T-cell (primary cell): ENCODE measurements around the gene ZKSCAN8. TPM values are rescaled to one million over a fixed set of nuclear protein-coding genes. Genes with fewer than 3 reads are reported as not detected.

ENCODE experiments used
- total RNA-seq, 35 experiments: library from RNA in 6 of 35; stranded (reverse) in 6 of 35; fragments of 120-200 nt in 1 of 35; gene quantifications; one replicate each; pipeline versions ENCODE4 v1.2.1 to v1.2.4 and lab custom pipeline; 2013 to 2026

The ZKSCAN8 gene
- total RNA-seq, 5 donors from 2014 or later (not counting 1 experiment from before 2014, with no cell fraction given), result 23.3 to 35.7 (median 35.0) TPM

Other genes with a start within 250 kb of the ZKSCAN8 start
- gene OR2B2, start 229.5 kb upstream of the ZKSCAN8 start, total RNA-seq, result not detected
- gene OR2B6, start 184.6 kb upstream of the ZKSCAN8 start, total RNA-seq, result not detected
- 1 to 10 TPM in 3 of 5 donors, under 1 TPM in 2; 0.79 to 7.2 (median 1.4) TPM for gene ZNF165, start 61.3 kb upstream of the ZKSCAN8 start, total RNA-seq
- gene ZSCAN16, start 17.3 kb upstream of the ZKSCAN8 start, total RNA-seq, result 10 to 100 TPM in 3 of 5 donors, 1 to 10 TPM in 2; 5.9 to 13.1 (median 10.7) TPM
- gene ZSCAN9, start 83.4 kb downstream of the ZKSCAN8 start, total RNA-seq, result 1 to 10 TPM; 1.5 to 4.2 (median 3.0) TPM
- gene ZKSCAN4, start 110.4 kb downstream of the ZKSCAN8 start, total RNA-seq, result 10 to 100 TPM in 3 of 5 donors, 1 to 10 TPM in 2; 2.9 to 12.4 (median 10.1) TPM
- gene NKAPL, start 117.4 kb downstream of the ZKSCAN8 start, total RNA-seq, result under 1 TPM in 1 of 5 donors, not detected in 4; 0.32 TPM
- 10 to 100 TPM in 4 of 5 donors, 1 to 10 TPM in 1; 9.0 to 20.4 (median 19.2) TPM for gene ZSCAN26, start 125.3 kb downstream of the ZKSCAN8 start, total RNA-seq
- gene PGBD1, start 139.7 kb downstream of the ZKSCAN8 start, total RNA-seq, result 1 to 10 TPM; 1.1 to 2.0 (median 1.2) TPM
- gene ZSCAN31, start 194.3 kb downstream of the ZKSCAN8 start, total RNA-seq, result 1 to 10 TPM in 3 of 5 donors, under 1 TPM in 2; 0.79 to 1.5 (median 1.1) TPM
- 10 to 100 TPM in 3 of 5 donors, 1 to 10 TPM in 2; 4.0 to 11.9 (median 10.5) TPM for gene ZKSCAN3, start 208.1 kb downstream of the ZKSCAN8 start, total RNA-seq